Measurements from ENCODE around the gene SLC6A20. TPM values are rescaled to one million over a fixed set of nuclear protein-coding genes. Genes with fewer than 3 reads are reported as not detected.

The SLC6A20 gene
- total and polyA plus RNA-seq, 12 donors: 0.06 to 0.09 TPM; not detected in 10

DNA sequence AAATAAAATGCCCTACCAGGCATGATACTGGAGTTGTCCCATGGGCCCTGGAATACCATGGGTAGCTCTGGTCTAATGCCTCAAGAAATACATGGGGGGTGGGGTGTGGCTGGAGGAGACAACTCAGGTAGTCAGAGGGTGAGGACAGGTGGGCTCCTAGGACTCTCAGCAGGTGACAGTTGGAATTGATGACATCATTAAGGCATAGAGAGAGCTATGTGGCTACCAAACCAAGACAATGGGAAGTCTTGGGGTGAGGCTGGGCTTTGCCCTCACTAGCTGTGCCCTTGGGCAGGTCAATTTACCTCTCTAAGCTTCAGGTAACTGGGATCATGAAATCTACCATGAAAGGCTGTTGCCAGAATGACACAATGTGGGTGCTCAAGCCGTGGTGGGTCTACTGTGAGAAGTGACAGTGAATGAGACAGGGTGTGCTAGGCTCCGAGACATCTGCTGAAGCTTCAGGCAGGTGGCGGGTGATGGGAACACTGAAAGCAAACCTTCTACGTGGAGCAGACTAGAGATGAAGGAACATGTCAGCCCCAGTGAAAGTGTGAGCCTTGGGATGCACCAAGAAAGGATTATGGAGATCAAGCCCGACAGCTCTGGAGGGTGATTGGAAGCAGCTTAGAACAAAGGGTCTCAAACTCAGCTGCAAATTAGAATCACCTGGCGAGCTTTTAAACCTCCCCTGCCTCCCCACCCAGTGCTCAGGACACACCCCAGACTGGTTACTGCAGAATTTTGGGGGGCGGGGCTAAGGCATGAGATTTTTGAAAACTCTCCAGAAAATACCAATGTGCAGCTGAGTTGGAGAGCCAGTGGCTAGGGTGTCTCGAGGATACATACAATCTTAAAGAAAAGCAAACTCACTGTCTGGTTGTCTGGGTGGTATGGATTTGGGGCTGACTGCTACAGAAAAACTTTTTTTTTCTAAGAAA, 21.5 kb downstream of the SLC6A20 start:
- intact Hi-C loops (cut with DNase I): no loop called here
- DNase-seq: no peak
- H3K4me1 ChIP-seq: peaks cover 0 to 7% (median 0%) of the 10 kb centered on the region in 9 donors
- no peaks in the 10 kb centered on the region for H3K9me3 ChIP-seq
- TF ChIP-seq, protein P1, sequence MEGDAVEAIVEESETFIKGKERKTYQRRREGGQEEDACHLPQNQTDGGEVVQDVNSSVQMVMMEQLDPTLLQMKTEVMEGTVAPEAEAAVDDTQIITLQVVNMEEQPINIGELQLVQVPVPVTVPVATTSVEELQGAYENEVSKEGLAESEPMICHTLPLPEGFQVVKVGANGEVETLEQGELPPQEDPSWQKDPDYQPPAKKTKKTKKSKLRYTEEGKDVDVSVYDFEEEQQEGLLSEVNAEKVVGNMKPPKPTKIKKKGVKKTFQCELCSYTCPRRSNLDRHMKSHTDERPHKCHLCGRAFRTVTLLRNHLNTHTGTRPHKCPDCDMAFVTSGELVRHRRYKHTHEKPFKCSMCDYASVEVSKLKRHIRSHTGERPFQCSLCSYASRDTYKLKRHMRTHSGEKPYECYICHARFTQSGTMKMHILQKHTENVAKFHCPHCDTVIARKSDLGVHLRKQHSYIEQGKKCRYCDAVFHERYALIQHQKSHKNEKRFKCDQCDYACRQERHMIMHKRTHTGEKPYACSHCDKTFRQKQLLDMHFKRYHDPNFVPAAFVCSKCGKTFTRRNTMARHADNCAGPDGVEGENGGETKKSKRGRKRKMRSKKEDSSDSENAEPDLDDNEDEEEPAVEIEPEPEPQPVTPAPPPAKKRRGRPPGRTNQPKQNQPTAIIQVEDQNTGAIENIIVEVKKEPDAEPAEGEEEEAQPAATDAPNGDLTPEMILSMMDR (IDR thresholded peaks at IDR 0.05): no peak
- H3K27ac ChIP-seq: no peak overlapping the region
- H3K36me3 ChIP-seq: no peaks in the 10 kb centered on the region
- H3K27me3 ChIP-seq: peaks cover 0 to 5% (median 0%) of the 10 kb centered on the region in 7 donors
- ATAC-seq: no peak
- WGBS, 2 donors: 80 to 81% methylated on average over 8 of the region's 8 CpGs
- no peak overlapping the region for H3K4me3 ChIP-seq

DNA sequence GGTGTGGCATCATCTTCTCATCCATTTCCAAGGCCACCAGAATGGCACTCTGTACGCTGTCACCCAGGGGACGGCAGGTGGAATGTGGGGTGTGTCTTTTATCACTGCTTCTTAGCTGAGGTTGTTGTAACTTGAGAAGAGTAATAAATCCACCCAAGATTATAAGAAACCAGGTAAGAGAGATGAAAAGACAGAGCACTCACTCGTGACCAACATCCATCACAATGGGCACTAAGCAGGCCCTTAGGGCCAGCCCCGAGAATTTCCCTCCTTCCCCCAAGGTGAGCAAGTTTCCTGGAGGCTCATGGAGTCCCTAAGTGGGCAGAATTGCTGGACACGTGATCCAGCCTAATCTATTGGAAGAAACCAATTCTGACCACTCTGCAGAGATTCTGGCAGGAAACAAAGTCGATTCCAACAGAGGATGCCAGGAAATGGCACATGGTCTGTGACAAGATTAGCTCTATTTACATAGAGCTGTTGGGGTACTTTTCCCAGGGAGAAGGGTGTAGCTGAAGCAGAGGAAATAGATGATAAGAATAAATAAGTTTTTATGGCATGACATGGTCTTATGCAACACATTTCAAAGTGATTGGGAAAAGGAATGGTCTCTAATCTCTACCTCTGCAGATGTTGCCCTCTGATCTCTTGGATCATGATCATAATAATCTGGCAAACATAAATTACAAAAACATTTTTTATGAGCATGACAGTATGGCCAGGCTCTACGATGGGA, 22.5 kb downstream of the SLC6A20 start:
- Histone ChIP-seq H3K4me1 (peaks cover 0 to 7% (median 0%) of the 10 kb centered on the region in 9 donors), H3K9me3 (no peaks in the 10 kb centered on the region), H3K36me3 (no peaks in the 10 kb centered on the region), H3K4me3 (no peak overlapping the region), H3K27me3 (peaks cover 0 to 8% (median 0%) of the 10 kb centered on the region in 7 donors), H3K27ac (no peak overlapping the region)
- DNase-seq: no peak
- intact Hi-C loops (cut with DNase I): no loop called here
- TF ChIP-seq, protein P1 (IDR thresholded peaks at IDR 0.05): no peak
- ATAC-seq: no peak
- WGBS, 2 donors: 53 to 56% methylated on average over 7 of the region's 7 CpGs

DNA sequence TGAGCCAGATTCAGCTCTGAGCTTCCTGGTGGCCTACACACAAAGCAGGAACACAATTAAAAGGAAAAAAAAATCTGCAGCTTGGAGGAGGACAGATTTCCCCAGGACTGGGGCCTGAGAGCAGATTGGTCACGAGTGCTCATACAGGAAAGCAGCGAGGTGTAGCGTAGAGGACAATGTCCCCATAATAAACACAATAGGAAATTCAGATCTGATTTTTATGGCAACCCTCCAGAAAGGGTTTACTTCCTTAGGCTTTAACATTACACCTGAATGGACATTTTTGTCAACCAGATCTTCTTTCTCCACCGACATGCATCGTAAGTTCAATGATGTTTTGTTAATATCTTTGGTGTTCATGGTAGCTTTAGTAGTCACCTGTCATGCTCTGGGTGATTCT, 23.3 kb downstream of the SLC6A20 start:
- DNase-seq: no peak
- Histone ChIP-seq H3K27me3 (peaks cover 0 to 16% (median 0%) of the 10 kb centered on the region in 7 donors), H3K36me3 (no peaks in the 10 kb centered on the region), H3K4me3 (no peak overlapping the region), H3K27ac (no peak overlapping the region), H3K9me3 (no peaks in the 10 kb centered on the region), H3K4me1 (peaks cover 0 to 7% (median 0%) of the 10 kb centered on the region in 9 donors)
- ATAC-seq: no peak
- intact Hi-C loops (cut with DNase I): no loop called here
- 72 to 78% methylated on average over 5 of the region's 5 CpGs for WGBS, 2 donors
- TF ChIP-seq, protein P1 (IDR thresholded peaks at IDR 0.05): no peak

DNA sequence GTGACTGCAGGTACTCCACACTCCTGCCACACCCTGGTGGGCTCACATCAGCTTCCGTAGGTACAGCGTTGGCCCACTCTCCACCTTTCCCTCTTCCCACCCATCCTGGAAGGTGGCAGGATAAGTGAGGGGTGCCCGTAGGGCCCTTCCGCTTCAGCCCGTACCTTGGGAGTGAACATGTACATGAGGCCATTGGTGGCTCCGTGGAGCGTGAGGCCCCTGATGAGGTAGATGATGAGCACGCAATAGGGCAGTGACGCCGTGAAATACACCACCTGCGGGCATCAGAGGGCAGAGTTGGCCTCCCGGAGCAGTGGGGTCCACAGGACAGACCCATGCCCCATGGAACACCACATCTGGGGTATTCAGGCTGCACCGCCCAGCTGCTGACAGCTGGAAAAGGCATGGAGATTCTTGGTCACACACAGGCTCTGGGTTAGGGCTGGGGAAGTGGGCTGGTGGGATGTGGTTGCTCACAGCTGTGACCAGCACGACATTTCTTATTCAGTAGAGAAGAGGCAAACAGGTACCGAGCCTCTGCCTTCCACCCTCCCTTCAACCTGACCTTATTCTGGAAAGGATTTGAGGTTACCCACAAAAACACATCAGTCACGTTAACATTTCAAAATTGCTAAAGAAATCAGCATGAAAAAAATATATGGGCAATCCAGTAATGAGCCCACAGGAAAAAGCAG, 23.8 kb downstream of the SLC6A20 start:
- peaks cover 0 to 7% (median 0%) of the 10 kb centered on the region in 9 donors for H3K4me1 ChIP-seq
- TF ChIP-seq, protein P1 (IDR thresholded peaks at IDR 0.05): no peak
- 89 to 92% methylated on average over 16 of the region's 16 CpGs for WGBS, 2 donors
- H3K27ac ChIP-seq: no peak overlapping the region
- no peak overlapping the region for H3K4me3 ChIP-seq
- H3K36me3 ChIP-seq: no peaks in the 10 kb centered on the region
- H3K27me3 ChIP-seq: peaks cover 0 to 18% (median 0%) of the 10 kb centered on the region in 7 donors
- no peak for ATAC-seq
- no peak for DNase-seq
- intact Hi-C loops (cut with DNase I): no loop called here
- peaks cover 0 to 5% (median 0%) of the 10 kb centered on the region in 11 donors for H3K9me3 ChIP-seq
